Measurements from ENCODE around the gene CLCNKB.
"Not testable (repeated sequence)": the region's sequence is repeated elsewhere in the genome, so short reads cannot be mapped to it uniquely, and the experiment has no call there.

Gene CLCNKB

DNA sequence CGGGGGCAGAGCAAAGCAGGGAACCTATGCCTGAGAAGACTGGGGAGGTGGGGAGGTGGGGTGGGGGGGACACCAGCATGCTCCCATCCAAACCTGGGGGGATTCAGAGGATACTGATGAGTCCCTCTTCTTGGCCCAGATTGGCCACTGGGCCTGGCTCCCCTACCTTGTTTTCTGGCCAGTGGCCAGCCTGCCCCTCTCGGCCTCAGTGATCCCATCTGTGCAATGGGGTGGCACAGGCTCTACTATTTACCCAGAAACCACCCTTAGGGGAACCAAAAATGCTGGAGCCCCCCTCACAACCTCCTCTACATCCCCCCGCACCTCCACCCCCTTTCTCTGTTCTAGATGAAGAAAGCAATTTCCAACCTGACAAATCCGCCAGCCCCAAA, 12.9 kb downstream of the CLCNKB start:
- DNase-seq (ENCODE audit: low read depth in 2 of 2, low spot score in 1 of 2): not testable (repeated sequence)

- not testable (repeated sequence) for DNase-seq (ENCODE audit: low read depth in 2 of 2, low spot score in 1 of 2)
These were observed 13.8 kb downstream of the CLCNKB start for GRCh38 chr1:16057314-16057915.

- DNase-seq (ENCODE audit: low read depth in 2 of 2, low spot score in 1 of 2): not testable (repeated sequence)
These were observed 15.0 kb downstream of the CLCNKB start for GRCh38 chr1:16058394-16059120.

DNA sequence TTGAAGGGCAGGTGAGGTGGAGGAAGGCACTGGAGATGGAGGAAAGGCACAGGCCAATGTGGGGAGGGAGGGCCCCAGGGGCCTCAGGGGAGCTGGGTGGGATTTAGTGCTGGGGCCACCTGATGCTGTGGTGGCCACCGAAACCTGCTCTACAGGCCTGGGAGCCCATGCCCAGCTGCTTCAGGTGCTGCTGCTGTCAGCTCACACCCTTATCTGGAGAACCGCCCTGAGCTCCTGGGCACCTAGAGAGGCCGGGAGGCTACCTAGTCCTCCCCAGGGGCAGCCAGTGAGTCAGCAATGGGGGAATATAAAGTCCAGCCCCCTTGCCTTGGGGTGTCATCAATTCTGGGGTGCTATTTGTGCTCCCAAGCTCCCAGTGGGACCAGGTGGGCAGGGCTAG, 17.7 kb downstream of the CLCNKB start:
- no peak for DNase-seq (ENCODE audit: low read depth in 2 of 2, low spot score in 1 of 2)

- not testable (repeated sequence) for DNase-seq (ENCODE audit: low read depth in 2 of 2, low spot score in 1 of 2)
These were observed 18.6 kb downstream of the CLCNKB start for GRCh38 chr1:16061989-16062686.

DNA sequence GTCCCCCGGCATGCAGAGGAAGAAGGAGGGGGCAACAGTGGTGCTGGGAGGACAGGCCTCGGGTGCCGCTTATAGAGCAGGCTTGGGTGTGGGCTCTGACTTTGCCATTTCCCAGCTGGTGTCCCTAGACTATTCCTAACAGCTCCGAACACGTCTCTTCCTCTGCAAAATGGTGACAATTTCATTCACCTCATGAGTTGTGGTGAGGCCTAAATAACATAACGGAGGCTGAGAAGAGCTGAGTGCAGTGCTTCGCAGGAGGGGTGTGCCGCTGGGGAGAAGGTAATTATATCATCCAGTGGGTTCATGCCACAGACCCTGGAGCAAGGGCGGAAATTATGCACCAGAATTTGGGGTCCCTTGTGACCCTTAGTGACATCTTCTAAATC, 19.1 kb downstream of the CLCNKB start:
- DNase-seq (ENCODE audit: low read depth in 2 of 2, low spot score in 1 of 2): not testable (repeated sequence)

- DNase-seq (ENCODE audit: low read depth in 2 of 2, low spot score in 1 of 2): no peak
These were observed 19.7 kb downstream of the CLCNKB start for GRCh38 chr1:16063226-16063829.

DNA sequence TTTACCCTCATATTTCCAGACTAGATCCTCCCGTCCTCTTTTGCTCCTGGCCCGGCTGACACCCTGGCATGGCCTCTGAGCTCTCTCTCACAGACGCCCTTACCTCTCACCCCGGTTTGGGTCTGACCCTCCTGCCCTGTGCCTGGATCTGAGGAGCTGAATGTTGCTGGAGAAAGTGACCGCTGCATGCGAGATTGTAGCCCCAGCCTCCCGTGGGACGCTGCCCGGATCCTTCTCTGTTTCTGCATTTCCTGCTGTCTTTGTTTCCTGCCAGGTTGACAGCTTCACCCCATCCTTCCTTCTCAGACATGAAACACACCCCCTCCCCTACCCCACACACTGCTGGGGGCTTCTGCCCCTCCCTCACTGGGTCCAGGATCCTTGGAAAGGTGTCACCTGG, 20.3 kb downstream of the CLCNKB start:
- no peak for DNase-seq (ENCODE audit: low read depth in 2 of 2, low spot score in 1 of 2)

DNA sequence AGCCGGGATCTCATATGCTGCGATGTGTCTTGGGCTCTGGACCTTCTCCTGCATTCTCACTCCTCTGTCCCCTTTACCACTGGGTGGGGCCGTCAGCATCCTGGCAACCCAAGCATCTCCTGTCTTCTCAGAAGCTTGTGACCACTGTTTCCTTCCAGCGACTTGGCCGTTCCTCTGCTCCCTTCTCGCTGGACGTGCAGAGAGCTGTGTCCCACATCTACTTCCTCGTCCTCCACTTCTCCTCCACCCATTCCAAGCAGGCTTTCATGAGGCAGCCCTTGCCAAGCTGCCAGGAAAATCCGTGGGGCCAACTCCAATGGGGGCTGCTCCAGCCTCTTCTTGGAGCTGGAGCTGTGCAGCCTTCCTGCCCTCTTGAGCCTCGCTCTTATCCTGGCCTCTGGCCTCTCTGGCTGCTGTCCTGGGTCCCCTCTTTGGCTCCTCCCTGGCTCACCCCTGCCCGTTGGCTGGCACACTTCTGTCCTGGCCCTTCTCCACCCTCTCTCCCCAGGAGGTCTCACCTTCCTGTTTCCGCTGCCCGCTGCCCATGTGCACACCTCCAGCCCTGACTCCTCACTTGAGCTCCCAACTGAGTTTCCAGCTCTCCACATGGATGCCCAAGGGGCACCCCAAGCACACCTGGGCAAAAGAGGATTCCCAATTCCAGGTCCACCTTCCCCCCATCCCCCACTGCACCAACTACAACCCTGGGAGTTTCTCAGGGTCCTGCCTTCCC, 21.1 kb downstream of the CLCNKB start:
- DNase-seq (ENCODE audit: low read depth in 2 of 2, low spot score in 1 of 2): no peak

GRCh38 chr1:16065269-16065576, 21.6 kb downstream of the CLCNKB start:
- no peak for DNase-seq (ENCODE audit: low read depth in 2 of 2, low spot score in 1 of 2)

GRCh38 chr1:16066245-16066644, 22.7 kb downstream of the CLCNKB start:
- no peak for DNase-seq (ENCODE audit: low read depth in 2 of 2, low spot score in 1 of 2)

DNA sequence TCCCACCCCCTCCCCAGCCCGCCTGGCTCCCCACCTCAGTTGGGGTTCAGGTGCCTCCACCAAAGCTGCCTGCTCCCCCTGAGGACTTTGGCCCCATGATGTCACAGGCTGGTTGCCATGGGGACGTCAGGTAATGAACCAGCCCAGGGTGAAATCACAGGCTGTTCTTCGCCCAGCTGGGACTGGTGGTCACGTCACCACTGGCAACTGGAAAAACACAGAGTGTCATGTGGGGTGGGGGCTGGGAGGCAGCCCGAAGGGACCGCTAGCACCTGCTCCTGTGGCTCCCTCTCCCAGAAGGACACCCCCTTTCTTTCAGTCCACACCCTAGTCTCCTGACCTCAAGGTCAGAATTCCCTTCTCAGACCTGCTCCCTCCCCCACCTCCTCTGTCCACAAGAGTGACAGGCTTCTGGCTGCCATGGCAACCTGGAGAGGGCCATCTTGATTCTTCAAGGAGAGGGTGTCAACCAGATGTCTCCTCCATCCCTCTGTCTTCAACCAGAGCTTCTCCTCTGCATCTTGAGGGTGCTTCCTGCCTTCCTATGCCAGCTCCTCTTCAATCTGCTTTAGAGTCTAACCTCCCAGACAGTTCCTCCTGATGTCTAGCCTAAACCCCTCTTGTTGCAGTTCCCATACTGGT, 23.7 kb downstream of the CLCNKB start:
- DNase-seq (ENCODE audit: low read depth in 2 of 2, low spot score in 1 of 2): no peak

GRCh38 chr1:16067933-16068332, 24.4 kb downstream of the CLCNKB start:
- DNase-seq (ENCODE audit: low read depth in 2 of 2, low spot score in 1 of 2): no peak

DNA sequence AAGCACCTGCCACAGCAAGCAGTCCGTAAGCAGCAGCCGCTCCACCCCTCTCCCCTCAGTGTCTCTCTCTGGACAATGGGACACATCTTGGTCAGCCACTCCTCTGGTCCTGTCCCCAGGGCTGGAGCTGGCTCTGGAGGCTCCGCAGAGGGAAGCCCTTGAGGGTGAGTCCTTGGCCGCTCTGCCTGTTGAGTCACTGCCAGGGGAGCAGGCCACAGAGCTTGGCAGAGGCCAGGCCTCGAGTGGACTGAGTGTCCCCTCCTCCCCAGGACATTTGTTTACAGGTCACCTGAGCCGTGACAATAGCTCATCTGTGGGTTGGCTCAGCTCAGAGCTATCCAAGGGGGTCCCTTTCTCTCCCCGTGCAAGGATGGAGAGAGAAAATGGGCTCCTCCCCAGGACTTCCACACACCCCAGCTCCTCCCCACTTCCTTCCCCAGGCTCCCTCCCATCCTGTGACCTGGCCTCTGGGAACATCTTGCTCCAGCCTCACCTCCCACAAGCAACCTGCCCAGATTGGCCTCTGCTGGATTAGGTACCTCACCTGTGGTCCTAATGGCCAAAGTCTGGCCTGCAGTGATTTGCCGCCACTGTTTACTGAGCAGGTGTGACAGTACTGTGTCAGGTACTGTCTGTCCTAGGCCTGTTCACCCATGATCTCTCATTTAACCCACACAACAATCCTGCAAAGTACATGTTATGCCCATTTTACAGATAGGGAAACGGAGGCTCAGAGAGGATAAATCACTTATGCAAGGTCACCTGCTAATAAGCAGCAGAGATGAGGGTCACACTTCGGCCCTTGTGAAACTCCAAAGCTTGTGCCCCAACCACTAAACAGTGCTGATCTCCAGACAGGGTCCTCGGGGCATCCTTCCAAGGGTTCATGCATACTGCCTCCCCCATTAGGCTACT, 25.0 kb downstream of the CLCNKB start:
- DNase-seq (ENCODE audit: low read depth in 2 of 2, low spot score in 1 of 2): no peak

GRCh38 chr1:16070640-16071355, 27.2 kb downstream of the CLCNKB start:
- no peak for DNase-seq (ENCODE audit: low read depth in 2 of 2, low spot score in 1 of 2)

GRCh38 chr1:16071614-16072013, 28.0 kb downstream of the CLCNKB start:
- no peak for DNase-seq (ENCODE audit: low read depth in 2 of 2, low spot score in 1 of 2)

DNA sequence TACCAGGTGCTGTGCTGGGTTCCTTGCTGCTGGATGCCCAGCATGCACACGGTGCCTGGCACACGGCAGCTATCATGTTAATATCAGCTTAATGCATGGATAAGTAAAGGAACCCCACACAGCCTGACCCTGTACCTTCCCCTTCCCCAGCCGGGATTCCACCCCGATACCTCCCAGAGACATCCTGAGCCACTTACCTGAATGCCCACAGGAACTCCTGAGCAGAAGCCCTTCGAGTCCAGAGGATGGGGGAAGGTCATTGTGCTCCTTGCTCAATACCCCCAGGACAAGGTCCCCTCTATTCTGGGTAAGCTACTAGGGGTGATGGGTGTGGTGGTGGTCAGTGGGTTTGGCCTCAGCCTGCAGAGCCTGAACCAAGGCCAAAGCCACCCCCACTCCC, 28.5 kb downstream of the CLCNKB start:
- DNase-seq (ENCODE audit: low read depth in 2 of 2, low spot score in 1 of 2): no peak

- no peak for DNase-seq (ENCODE audit: low read depth in 2 of 2, low spot score in 1 of 2)
These were observed 29.3 kb downstream of the CLCNKB start for GRCh38 chr1:16072616-16073484.

Data from stimulated activated CD8-positive, alpha-beta memory T cell treated with anti-CD3 and anti-CD28 coated beads, Interleukin-4, amount 100 ng/mL, for 4 hours (primary cell).